HEK293 (cell line): ENCODE measurements around the gene PRPF6.

Source experiments
- BCL11A ChIP-seq: fragments of 450-650 bp; formaldehyde crosslinking; IDR thresholded peaks from 2 replicates; pipeline ENCODE4 v1.5.1; 2016; ENCODE audit warnings: low read depth, missing biosample characterization, missing genetic modification characterization
- EGR2 ChIP-seq: fragments of 450-650 bp; formaldehyde crosslinking; IDR thresholded peaks from 2 replicates; pipeline ENCODE4 v1.5.1; 2016; ENCODE audit warnings: low read depth, missing biosample characterization, missing genetic modification characterization
- KLF1 ChIP-seq: fragments of 450-650 bp; formaldehyde crosslinking; IDR thresholded peaks from 2 replicates; pipeline ENCODE4 v1.5.1; 2016; ENCODE audit warnings: missing biosample characterization, missing genetic modification characterization
- KLF10 ChIP-seq: fragments of 450-650 bp; IDR thresholded peaks from 2 replicates; pipeline ENCODE4 v1.5.1; 2018; ENCODE audit warnings: missing biosample characterization, mild to moderate bottlenecking, missing genetic modification characterization
- KLF17 ChIP-seq: fragments of 450-650 bp; formaldehyde crosslinking; IDR thresholded peaks from 2 replicates; pipeline ENCODE4 v1.5.1; 2016; ENCODE audit warnings: missing biosample characterization, missing genetic modification characterization
- KLF8 ChIP-seq: fragments of 450-650 bp; formaldehyde crosslinking; IDR thresholded peaks from 2 replicates; pipeline ENCODE4 v1.5.1; 2016; ENCODE audit warnings: missing biosample characterization, missing genetic modification characterization
- PRDM1 ChIP-seq: fragments of 450-650 bp; formaldehyde crosslinking; IDR thresholded peaks from 2 replicates; pipeline ENCODE4; 2016; ENCODE audit warnings: missing biosample characterization, missing genetic modification characterization
- TCF7L2 ChIP-seq: IDR thresholded peaks from 2 replicates; pipeline ENCODE4 v1.6.1; 2011; ENCODE audit warnings: low read depth, mild to moderate bottlenecking, inconsistent platforms, low read length, moderate library complexity, borderline replicate concordance
- ZBTB17 ChIP-seq: fragments of 450-650 bp; formaldehyde crosslinking; IDR thresholded peaks from 2 replicates; pipeline ENCODE4 v1.5.1; 2016; ENCODE audit warnings: missing biosample characterization, missing genetic modification characterization
- ZBTB20 ChIP-seq: fragments of 450-650 bp; formaldehyde crosslinking; IDR thresholded peaks from 2 replicates; pipeline ENCODE4 v1.5.1; 2016; ENCODE audit warnings: missing biosample characterization, missing genetic modification characterization
- ZBTB7A ChIP-seq: fragments of 450-650 bp; formaldehyde crosslinking; IDR thresholded peaks from 2 replicates; pipeline ENCODE4 v1.5.1; 2016; ENCODE audit warnings: low read depth, missing biosample characterization, missing genetic modification characterization
- ZBTB8A ChIP-seq: fragments of 450-650 bp; formaldehyde crosslinking; IDR thresholded peaks from 2 replicates; pipeline ENCODE4 v1.5.1; 2016; ENCODE audit warnings: missing biosample characterization, missing genetic modification characterization
- ZEB2 ChIP-seq: fragments of 450-650 bp; formaldehyde crosslinking; IDR thresholded peaks from 2 replicates; pipeline ENCODE4 v1.5.1; 2016; ENCODE audit warnings: missing biosample characterization, missing genetic modification characterization
- ZFP41 ChIP-seq: fragments of 450-650 bp; formaldehyde crosslinking; IDR thresholded peaks from 2 replicates; pipeline ENCODE4 v1.5.1; 2016; ENCODE audit warnings: missing biosample characterization, missing genetic modification characterization, borderline replicate concordance
- ZNF10 ChIP-seq: fragments of 450-650 bp; formaldehyde crosslinking; IDR thresholded peaks from 2 replicates; pipeline ENCODE4 v1.5.1; 2017; ENCODE audit warnings: missing biosample characterization, missing genetic modification characterization
- ZNF221 ChIP-seq: fragments of 450-650 bp; formaldehyde crosslinking; IDR thresholded peaks from 2 replicates; pipeline ENCODE4 v1.5.1; 2017; ENCODE audit warnings: missing biosample characterization, missing genetic modification characterization, borderline replicate concordance
- ZNF26 ChIP-seq: fragments of 450-650 bp; formaldehyde crosslinking; IDR thresholded peaks from 2 replicates; pipeline ENCODE4 v1.5.1; 2016; ENCODE audit warnings: missing biosample characterization, missing genetic modification characterization
- ZNF280D ChIP-seq: fragments of 450-650 bp; formaldehyde crosslinking; IDR thresholded peaks from 2 replicates; pipeline ENCODE4 v1.5.1; 2016; ENCODE audit warnings: missing biosample characterization, missing genetic modification characterization
- ZNF302 ChIP-seq: fragments of 450-650 bp; formaldehyde crosslinking; IDR thresholded peaks from 2 replicates; pipeline ENCODE4 v1.5.1; 2016; ENCODE audit warnings: missing biosample characterization, missing genetic modification characterization, low read depth
- ZNF398 ChIP-seq: fragments of 450-650 bp; formaldehyde crosslinking; IDR thresholded peaks from 2 replicates; pipeline ENCODE4 v1.5.1; 2017; ENCODE audit warnings: missing biosample characterization, missing genetic modification characterization
- ZNF404 ChIP-seq: fragments of 450-650 bp; formaldehyde crosslinking; IDR thresholded peaks from 2 replicates; pipeline ENCODE4 v1.5.1; 2017; ENCODE audit warnings: missing biosample characterization, missing genetic modification characterization
- ZNF423 ChIP-seq: fragments of 450-650 bp; formaldehyde crosslinking; IDR thresholded peaks from 2 replicates; pipeline ENCODE4 v1.5.1; 2016; ENCODE audit warnings: missing biosample characterization, missing genetic modification characterization
- ZNF426 ChIP-seq: fragments of 450-650 bp; formaldehyde crosslinking; IDR thresholded peaks from 2 replicates; pipeline ENCODE4 v1.5.1; 2017; ENCODE audit warnings: missing biosample characterization, missing genetic modification characterization, mild to moderate bottlenecking, inconsistent platforms, moderate library complexity
- ZNF510 ChIP-seq: fragments of 450-650 bp; formaldehyde crosslinking; IDR thresholded peaks from 2 replicates; pipeline ENCODE4 v1.5.1; 2018; ENCODE audit warnings: mild to moderate bottlenecking, missing genetic modification characterization, missing biosample characterization; ENCODE audit not compliant: insufficient replicate concordance
- ZNF558 ChIP-seq: fragments of 450-650 bp; formaldehyde crosslinking; IDR thresholded peaks from 2 replicates; pipeline ENCODE4 v1.5.1; 2016; ENCODE audit warnings: missing biosample characterization, missing genetic modification characterization
- ZNF560 ChIP-seq: fragments of 450-650 bp; formaldehyde crosslinking; IDR thresholded peaks from 2 replicates; pipeline ENCODE4 v1.5.1; 2017; ENCODE audit warnings: missing biosample characterization, missing genetic modification characterization, borderline replicate concordance
- ZNF585B ChIP-seq: fragments of 450-650 bp; formaldehyde crosslinking; IDR thresholded peaks from 2 replicates; pipeline ENCODE4 v1.5.1; 2016; ENCODE audit warnings: missing biosample characterization, missing genetic modification characterization
- ZNF600 ChIP-seq: fragments of 450-650 bp; formaldehyde crosslinking; IDR thresholded peaks from 2 replicates; pipeline ENCODE4 v1.5.1; 2016; ENCODE audit warnings: missing biosample characterization, missing genetic modification characterization
- ZSCAN30 ChIP-seq: fragments of 450-650 bp; IDR thresholded peaks from 2 replicates; pipeline ENCODE4 v1.5.1; 2018; ENCODE audit warnings: missing biosample characterization, mild to moderate bottlenecking, missing genetic modification characterization, moderate library complexity

Gene PRPF6

GRCh38 chr20:64044484-64045247 is 63.7 kb downstream of the PRPF6 start (continued):
- TF ChIP-seq ZNF600 (tag by site-specific recombination) (no peak), KLF10 (tag by site-specific recombination) (no peak), ZNF510 (no peak), ZNF423 (0 out of 2 replicates have a peak, but pooled peaks have one; percentile 15), ZEB2 (0 out of 2 replicates have a peak, but pooled peaks have one; percentile 30), ZNF398 (tag by site-specific recombination) (no peak; the same call in 1 of the 2 replicates), EGR2 (tag by site-specific recombination) (no peak), ZSCAN30 (tag by site-specific recombination) (no peak), KLF8 (tag by site-specific recombination) (0 out of 2 replicates have a peak, but pooled peaks have one; percentile 18), ZBTB8A (peak; percentile 51; the same call in 1 of the 2 replicates), ZNF26 (tag by site-specific recombination) (no peak), TCF7L2 (no peak), ZNF404 (tag by site-specific recombination) (no peak), ZBTB7A (tag by site-specific recombination) (no peak), ZNF221 (tag by site-specific recombination) (no peak), ZNF560 (no peak), ZFP41 (tag by site-specific recombination) (no peak), ZNF10 (tag by site-specific recombination) (no peak), KLF1 (tag by site-specific recombination) (peak; percentile 87), ZNF585B (no peak), PRDM1 (tag by site-specific recombination) (no peak), ZNF426 (tag by site-specific recombination) (no peak), ZNF280D (tag by site-specific recombination) (no peak), BCL11A (no peak), ZBTB20 (tag by site-specific recombination) (peak; percentile 81), KLF17 (tag by site-specific recombination) (peak; percentile 45), ZNF558 (tag by site-specific recombination) (no peak), ZBTB17 (tag by site-specific recombination) (peak; percentile 56; the same call in 1 of the 2 replicates), ZNF302 (tag by site-specific recombination) (no peak)
